Progenitor cell of endocrine pancreas (in vitro differentiated cells): ENCODE measurements around the gene LHFPL2. TPM values are rescaled to one million over a fixed set of nuclear protein-coding genes. Genes with fewer than 3 reads are reported as not detected.

Experiments used
- DNase-seq: peaks from one replicate; pipeline ENCODE4 v3.0.0; 2021; ENCODE audit warnings: low spot score; ENCODE audit not compliant: unreplicated experiment
- H3K27ac Mint-ChIP-seq: 2 replicates; pipeline ENCODE4 v1.8.0; 2021; ENCODE audit warnings: mild to moderate bottlenecking, moderate library complexity, mixed read lengths
- H3K27me3 Mint-ChIP-seq: 2 replicates; pipeline ENCODE4 v1.8.0; 2021; ENCODE audit warnings: mixed read lengths
- H3K36me3 Mint-ChIP-seq: 2 replicates; pipeline ENCODE4 v1.8.0; 2022; ENCODE audit warnings: mixed read lengths; ENCODE audit not compliant: insufficient read depth
- H3K4me1 Mint-ChIP-seq: 2 replicates; pipeline ENCODE4 v1.8.0; 2021; ENCODE audit warnings: low read depth, mixed read lengths
- H3K4me3 Mint-ChIP-seq: 2 replicates; pipeline ENCODE4 v1.8.0; 2021; ENCODE audit warnings: low read depth, mild to moderate bottlenecking, moderate library complexity, mixed read lengths
- H3K9me3 Mint-ChIP-seq: 2 replicates; pipeline ENCODE4 v1.8.0; 2021; ENCODE audit warnings: low read depth, mixed read lengths
- total RNA-seq: library from RNA; stranded (reverse); gene quantifications from 2 replicates; pipeline ENCODE4 v1.2.1, GENCODE V29; 2021
- TF ChIP-seq, protein P1 (sequence below): fragments of 200-600 bp; sonication (generic); IDR thresholded peaks from one replicate; pipeline ENCODE4 v1.5.0; 2021; ENCODE audit warnings: antibody characterized with exemption, mild to moderate bottlenecking; ENCODE audit not compliant: unreplicated experiment

LHFPL2 gene
- total RNA-seq, 1 donor from 2014 or later: 15.0 TPM

DNA sequence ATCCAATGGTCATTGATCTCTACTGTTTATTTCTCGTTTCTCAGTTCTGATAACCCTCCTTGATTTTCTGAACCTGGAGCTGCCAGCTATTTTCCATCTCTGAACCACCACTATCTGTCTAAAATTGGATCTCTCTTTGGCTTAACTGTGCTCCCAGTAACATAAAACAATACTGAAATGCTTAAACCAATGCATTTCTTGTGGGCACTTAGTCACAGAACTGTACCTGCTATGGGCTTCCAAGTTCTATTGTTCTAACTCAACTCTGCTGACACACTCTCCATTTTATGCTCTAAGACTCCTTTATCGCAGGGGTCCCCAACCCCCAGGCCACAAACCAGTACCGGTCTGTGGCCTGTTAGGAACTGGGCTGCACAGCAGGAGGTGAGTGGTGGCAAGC is 120.6 kb downstream of the LHFPL2 start:
- no peak for DNase-seq
- Mint-ChIP-seq H3K4me1 (peaks cover 18% of the 10 kb centered on the region), H3K27ac (no peak overlapping the region), H3K9me3 (no peaks in the 10 kb centered on the region), H3K27me3 (peaks cover 30% of the 10 kb centered on the region), H3K36me3 (peaks cover 1% of the 10 kb centered on the region), H3K4me3 (no peak overlapping the region)
- TF ChIP-seq, protein P1, sequence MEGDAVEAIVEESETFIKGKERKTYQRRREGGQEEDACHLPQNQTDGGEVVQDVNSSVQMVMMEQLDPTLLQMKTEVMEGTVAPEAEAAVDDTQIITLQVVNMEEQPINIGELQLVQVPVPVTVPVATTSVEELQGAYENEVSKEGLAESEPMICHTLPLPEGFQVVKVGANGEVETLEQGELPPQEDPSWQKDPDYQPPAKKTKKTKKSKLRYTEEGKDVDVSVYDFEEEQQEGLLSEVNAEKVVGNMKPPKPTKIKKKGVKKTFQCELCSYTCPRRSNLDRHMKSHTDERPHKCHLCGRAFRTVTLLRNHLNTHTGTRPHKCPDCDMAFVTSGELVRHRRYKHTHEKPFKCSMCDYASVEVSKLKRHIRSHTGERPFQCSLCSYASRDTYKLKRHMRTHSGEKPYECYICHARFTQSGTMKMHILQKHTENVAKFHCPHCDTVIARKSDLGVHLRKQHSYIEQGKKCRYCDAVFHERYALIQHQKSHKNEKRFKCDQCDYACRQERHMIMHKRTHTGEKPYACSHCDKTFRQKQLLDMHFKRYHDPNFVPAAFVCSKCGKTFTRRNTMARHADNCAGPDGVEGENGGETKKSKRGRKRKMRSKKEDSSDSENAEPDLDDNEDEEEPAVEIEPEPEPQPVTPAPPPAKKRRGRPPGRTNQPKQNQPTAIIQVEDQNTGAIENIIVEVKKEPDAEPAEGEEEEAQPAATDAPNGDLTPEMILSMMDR: no peak

DNA sequence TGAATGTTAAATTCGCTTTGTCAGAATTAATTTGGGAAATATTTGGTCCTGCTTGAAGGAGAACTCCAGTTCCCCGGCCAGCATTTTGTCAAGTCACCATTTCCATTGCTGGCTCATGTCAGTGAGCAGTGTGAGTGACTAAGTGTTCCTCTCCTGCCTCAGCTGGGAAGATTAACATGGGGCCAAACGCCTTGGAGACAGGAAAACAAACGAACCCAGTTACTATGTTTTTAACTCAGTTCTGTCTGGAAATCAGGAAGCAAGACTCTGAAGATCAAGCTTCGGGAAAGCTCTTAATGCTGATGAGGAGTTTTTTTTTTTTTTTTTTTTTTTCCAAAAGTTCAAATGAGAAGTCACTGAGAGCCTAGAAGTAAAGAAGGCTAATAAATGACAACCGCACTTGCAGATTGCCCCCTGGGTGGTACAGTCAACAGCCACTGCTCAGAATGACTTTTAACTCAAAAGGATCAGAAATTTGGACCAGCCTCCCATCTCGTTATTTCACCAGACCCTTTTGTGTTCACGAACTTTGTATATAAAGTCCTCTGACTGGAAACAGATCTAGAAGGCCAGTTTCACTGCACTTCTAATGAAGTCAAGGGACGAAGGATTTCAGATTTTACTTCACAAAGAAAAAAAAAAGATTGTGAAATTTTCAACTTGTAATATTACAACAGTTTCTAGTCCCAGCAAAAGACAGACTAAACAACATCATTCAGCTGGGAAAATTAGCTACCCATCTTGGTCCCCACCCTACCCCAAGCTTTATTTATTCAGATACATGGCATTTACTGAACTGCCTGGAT is 121.3 kb downstream of the LHFPL2 start:
- DNase-seq: no peak
- Mint-ChIP-seq H3K9me3 (no peaks in the 10 kb centered on the region), H3K36me3 (peaks cover 1% of the 10 kb centered on the region), H3K27ac (peak overlapping the region; percentile 63), H3K4me1 (peaks cover 24% of the 10 kb centered on the region), H3K27me3 (peaks cover 34% of the 10 kb centered on the region), H3K4me3 (no peak overlapping the region)
- TF ChIP-seq, protein P1: no peak

DNA sequence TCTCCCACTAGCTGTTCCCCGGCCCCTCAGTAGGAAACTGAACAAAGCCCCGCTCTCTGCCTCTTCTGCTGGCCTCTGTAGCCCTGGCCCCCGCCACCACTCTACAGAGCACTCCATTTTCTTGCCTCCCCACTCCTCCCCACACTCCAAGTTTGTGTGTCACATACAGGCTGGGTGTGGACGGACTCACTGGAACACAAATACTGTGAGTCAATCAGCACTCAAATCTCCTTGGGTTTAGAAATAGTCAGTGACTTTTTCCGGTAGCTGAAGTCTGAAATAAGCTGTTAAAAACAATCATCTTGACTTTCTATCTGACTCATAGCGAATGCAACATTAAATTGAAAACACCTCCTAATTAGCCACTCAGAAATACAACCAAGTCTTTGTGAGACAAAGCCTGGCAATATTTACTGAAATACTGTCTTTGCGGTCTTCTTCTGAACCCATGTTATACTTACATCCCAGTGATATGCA is 122.5 kb downstream of the LHFPL2 start:
- H3K4me3 Mint-ChIP-seq: no peak overlapping the region
- TF ChIP-seq, protein P1: no peak
- H3K4me1 Mint-ChIP-seq: peaks cover 29% of the 10 kb centered on the region
- no peak for DNase-seq
- no peaks in the 10 kb centered on the region for H3K9me3 Mint-ChIP-seq
- peaks cover 1% of the 10 kb centered on the region for H3K36me3 Mint-ChIP-seq
- no peak overlapping the region for H3K27ac Mint-ChIP-seq
- H3K27me3 Mint-ChIP-seq: peaks cover 34% of the 10 kb centered on the region

DNA sequence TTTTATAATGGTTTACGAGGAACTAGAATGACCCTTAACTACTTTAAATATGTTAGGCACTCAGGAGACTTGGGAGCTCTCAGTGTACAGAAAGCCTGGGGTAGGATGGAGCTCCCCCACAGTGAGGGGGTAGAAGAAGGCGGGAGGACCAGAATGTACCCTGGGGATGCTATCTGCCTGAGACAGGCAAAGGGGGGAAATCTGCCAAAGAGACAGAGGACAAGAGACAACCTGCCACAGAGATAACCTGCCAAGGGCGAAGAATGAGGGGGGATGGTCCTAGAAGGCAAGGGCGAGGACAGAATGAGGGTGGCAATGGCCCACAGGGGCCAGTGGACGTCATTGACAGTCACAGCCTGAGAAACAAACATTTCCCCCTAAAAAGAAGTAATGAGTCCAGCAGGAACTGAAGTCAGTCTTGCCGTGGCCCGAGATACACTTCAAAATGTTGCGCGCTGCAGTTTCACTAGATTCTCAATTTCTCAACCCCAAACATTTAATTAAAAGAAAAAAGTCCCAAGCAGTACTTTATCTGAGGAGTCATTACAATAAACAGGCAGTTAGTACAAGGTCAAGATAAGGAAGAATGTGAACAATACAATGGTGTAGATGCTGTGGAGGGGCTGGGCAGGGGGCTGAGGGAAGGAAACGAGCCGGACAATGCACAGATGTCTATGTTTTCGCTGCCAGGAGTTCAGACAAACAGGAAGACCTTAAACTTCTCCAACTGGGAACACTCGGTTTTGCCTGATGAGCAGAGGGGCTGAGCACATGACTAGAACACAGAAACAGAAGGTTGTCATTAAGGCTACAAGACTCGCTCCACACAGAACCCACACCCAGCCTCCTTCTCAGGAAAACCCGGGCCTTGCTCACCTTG is 125.0 kb downstream of the LHFPL2 start:
- H3K4me1 Mint-ChIP-seq: peaks cover 34% of the 10 kb centered on the region
- no peaks in the 10 kb centered on the region for H3K9me3 Mint-ChIP-seq
- TF ChIP-seq, protein P1: no peak
- H3K36me3 Mint-ChIP-seq: peaks cover under 1% of the 10 kb centered on the region
- DNase-seq: no peak
- H3K27ac Mint-ChIP-seq: no peak overlapping the region
- no peak overlapping the region for H3K4me3 Mint-ChIP-seq
- H3K27me3 Mint-ChIP-seq: peaks cover 58% of the 10 kb centered on the region
